ENCODE results near the gene PTX3.
A peak's percentile ranks its signal among the peaks of the same experiment; 100 is the strongest.

Gene PTX3

GRCh38 chr3:157467200-157467599, 30.6 kb downstream of the PTX3 start:
- Histone ChIP-seq H3K27ac (peak overlapping the region in 2 of 21 experiments; percentile 6 to 51), H3K4me3 (no peak overlapping the region)

- Histone ChIP-seq H3K4me3 (no peak overlapping the region), H3K27ac (no peak overlapping the region)
These were observed 33.1 kb downstream of the PTX3 start for GRCh38 chr3:157469561-157470294.

- no peak overlapping the region for H3K4me3 ChIP-seq
- no peak overlapping the region for H3K27ac ChIP-seq
These were observed 34.4 kb downstream of the PTX3 start for GRCh38 chr3:157471064-157471463.

- H3K4me3 ChIP-seq = no peak overlapping the region
- H3K27ac ChIP-seq = no peak overlapping the region
These were observed 36.0 kb downstream of the PTX3 start for GRCh38 chr3:157472648-157473047.

- Histone ChIP-seq H3K27ac (no peak overlapping the region), H3K4me3 (no peak overlapping the region)
These were observed 39.3 kb downstream of the PTX3 start for GRCh38 chr3:157475921-157476414.

GRCh38 chr3:157477441-157477840, 40.8 kb downstream of the PTX3 start:
- H3K27ac ChIP-seq = no peak overlapping the region
- H3K4me3 ChIP-seq = no peak overlapping the region

- Histone ChIP-seq H3K4me3 (no peak overlapping the region), H3K27ac (no peak overlapping the region)
These were observed 43.0 kb downstream of the PTX3 start for GRCh38 chr3:157479464-157480243.

- Histone ChIP-seq H3K4me3 (no peak overlapping the region), H3K27ac (no peak overlapping the region)
These were observed 50.7 kb downstream of the PTX3 start for GRCh38 chr3:157487339-157487738.

GRCh38 chr3:157488144-157488543, 51.5 kb downstream of the PTX3 start:
- H3K4me3 ChIP-seq = no peak overlapping the region
- H3K27ac ChIP-seq = no peak overlapping the region

- no peak overlapping the region for H3K27ac ChIP-seq
- H3K4me3 ChIP-seq = no peak overlapping the region
These were observed 54.5 kb downstream of the PTX3 start for GRCh38 chr3:157491136-157491535.
